Frontal cortex (tissue), 4 donors: Measurements from ENCODE around the gene WWOX. TPM values are rescaled to one million over a fixed set of nuclear protein-coding genes. Genes with fewer than 3 reads are reported as not detected.
"Not testable (repeated sequence)": the region's sequence is repeated elsewhere in the genome, so short reads cannot be mapped to it uniquely, and the experiment has no call there.

Experiments used
- DNase-seq, 2 donors: peaks; one replicate each; pipeline ENCODE4 v3.0.0; 2012; ENCODE audit warnings: low spot score in 2 of 2
- FAIRE-seq: peaks from 2 replicates; lab custom pipeline; 2012; peaks lifted over from hg19 to GRCh38; lab: Jason Lieb, UNC
- small RNA-seq: library from RNA; depleted of rRNA; stranded (forward); fragments of <200 nt; gene quantifications from one replicate; pipeline ENCODE3, GENCODE V24; 2014
- total RNA-seq: library from RNA; depleted of rRNA; stranded (reverse); fragments of >200 nt; gene quantifications from one replicate; pipeline ENCODE4 v1.2.3, GENCODE V29; 2014
- donor health status: control.
- donor health status: control.
- donor health status: control.

The WWOX gene
- total RNA-seq, 1 donor from 2014 or later, result 17.1 TPM

DNA sequence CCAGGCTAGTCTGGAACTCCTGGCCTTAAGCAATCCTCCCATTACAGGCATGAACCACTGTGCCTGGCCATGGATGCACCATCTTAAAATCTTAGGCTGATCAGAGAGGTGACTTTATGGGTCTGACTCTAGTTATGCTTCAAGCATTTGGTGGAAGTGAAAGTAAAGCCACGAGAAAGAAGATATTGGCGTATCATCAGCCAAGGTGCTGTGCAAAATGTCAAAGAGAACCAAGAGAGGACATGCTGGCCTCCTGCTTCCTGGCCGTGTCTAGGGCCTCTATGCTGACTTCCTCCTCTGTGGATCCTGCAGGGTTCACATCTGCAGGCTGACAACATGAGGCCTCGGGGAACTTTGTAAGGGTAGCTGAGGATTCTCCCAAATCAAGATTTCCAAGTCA lies 1115.8 kb downstream of the WWOX start:
- no peak for DNase-seq
- FAIRE-seq, result no peak

DNA sequence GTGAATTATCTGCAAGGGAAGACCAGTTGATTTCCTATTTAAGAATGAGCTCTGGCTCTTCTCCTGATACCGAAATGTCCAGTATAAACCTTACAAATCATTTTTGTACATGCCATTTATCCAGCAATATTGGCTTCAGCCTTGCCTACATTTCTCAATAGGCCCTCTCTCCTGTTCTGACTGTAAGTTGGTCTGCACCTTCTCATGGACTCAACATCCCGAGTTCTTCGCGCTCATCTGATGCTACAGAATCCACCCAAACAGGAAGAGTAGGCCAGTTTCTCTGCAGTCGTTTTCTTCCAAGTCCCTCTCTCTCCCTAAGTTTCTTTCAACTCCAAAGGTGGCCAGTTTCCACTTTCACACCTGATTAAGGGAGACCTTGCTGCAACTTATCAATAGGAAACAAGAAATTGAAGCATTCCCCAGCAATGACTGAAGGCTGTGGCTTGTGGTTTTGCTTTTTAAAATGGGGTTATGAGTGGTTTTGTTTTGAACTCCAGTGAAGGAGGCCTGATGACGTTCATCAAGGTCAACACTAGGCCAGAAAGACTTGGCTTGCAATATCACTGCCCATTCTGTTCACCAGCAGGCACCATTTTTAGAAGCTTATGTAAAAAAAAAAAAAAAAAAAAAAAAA lies 1118.0 kb downstream of the WWOX start:
- DNase-seq (no peak), FAIRE-seq (no peak)

DNA sequence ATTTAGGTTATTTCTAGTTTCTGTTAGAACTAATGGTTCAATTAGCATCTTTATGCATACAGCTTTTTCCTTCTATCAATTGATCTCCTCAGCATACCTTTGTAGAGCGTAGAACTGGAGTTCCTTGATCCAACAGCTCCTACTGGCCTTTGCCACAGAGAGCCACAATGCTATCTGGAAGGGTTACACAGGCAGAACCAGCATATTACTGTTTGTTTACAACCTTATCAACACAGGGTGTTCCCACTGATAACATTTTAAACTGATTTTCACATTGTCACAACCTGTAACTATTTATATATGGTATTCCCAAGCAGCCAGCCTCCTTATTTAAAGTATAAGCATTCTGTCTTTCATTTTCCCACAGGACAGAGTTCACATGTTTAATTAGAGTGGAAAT lies 1118.9 kb downstream of the WWOX start:
- DNase-seq, result no peak
- no peak for FAIRE-seq

DNA sequence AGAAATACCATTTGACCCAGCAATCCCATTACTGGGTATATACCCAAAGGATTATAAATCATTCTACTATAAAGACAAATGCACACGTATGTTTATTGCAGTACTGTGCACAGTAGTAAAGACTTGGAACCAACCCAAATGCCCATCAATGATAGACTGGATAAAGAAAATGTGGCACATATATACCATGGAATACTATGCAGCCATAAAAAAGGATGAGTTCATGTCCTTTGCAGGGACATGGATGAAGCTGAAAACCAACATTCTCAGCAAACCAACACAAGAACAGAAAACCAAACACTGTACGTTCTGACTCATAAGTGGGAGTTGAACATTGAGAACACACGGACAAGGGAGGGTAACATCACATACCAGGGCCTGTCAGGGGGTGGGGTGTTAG lies 1126.5 kb downstream of the WWOX start:
- not testable (repeated sequence) for DNase-seq, FAIRE-seq

DNA sequence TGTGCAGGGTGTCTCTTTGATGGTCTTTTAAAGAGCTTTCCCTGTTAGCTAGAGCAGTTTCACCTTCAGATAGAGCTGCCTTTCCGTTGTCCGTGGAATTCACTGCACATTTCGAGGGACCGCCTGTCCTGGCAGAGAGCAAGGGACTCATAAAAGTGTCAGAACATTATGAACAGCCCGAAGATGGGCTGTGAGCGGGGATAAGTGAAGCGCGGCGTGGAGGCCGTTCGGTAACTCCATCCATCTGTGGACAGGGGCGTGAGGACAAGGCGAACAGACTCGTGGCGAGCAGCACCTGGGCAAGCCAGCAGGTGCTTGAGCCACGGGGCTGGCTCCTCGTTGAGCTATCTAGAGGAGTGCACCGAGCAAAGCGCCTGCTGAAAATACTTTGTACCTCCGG lies 1129.9 kb downstream of the WWOX start:
- no peak for FAIRE-seq
- no peak for DNase-seq

DNA sequence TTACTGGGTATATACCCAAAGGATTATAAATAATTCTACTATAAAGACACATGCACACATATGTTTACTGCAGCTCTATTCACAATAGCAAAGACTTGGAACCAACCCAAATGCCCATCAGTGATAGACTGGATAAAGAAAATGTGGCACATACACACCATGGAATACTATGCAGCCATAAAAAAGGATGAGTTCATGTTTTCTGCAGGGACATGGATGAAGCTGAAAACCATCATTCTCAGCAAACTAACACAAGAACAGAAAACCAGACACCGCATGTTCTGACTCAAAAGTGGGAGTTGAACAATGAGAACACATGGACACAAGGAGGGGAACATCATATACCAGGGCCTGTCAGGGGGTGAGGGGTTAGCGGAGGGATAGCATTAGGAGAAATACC lies 1146.2 kb downstream of the WWOX start:
- FAIRE-seq, result not testable (repeated sequence)

DNA sequence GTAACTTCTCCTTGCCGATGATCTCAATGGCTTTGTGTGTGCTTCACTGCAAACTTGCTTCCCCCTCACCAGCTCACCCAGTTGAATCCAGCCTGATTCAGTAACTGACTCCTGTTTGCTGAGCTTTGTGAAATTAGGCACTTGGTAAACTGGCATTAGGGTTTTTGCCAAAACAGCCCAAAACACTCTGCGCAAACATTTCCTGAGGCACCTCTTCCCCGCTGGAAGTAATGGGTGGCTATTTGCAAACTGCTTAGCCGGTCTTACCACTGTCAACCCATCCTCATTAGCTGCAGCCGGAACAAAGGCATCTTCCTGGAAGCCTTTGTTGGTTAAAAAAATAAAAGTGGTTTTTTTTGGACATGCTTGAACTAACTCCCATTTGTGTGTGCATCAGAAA lies 1147.9 kb downstream of the WWOX start:
- no peak for FAIRE-seq
- DNase-seq, result no peak

More for the DNA sequence above, 1146.2 kb downstream of the WWOX start:
- DNase-seq, result not testable (repeated sequence)

DNA sequence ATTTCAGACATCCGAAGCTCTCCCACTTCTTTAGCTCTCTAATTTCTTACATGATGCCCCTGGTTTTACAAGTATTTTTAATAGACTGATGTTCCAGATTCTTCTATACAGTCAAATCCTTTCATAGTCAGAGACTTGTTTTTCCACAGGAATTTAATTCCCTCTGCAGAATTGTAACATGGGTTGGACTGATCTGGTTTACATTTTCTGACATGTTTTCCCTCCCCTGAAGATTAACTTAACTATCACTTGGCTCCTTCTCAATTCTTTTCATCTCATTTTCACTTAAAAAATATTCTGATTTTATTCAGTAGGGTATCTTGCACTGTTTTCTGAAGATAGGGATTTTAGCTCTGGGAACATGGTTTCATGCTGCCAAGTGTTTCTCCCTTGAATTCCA lies 1148.9 kb downstream of the WWOX start:
- DNase-seq (no peak), FAIRE-seq (no peak)

DNA sequence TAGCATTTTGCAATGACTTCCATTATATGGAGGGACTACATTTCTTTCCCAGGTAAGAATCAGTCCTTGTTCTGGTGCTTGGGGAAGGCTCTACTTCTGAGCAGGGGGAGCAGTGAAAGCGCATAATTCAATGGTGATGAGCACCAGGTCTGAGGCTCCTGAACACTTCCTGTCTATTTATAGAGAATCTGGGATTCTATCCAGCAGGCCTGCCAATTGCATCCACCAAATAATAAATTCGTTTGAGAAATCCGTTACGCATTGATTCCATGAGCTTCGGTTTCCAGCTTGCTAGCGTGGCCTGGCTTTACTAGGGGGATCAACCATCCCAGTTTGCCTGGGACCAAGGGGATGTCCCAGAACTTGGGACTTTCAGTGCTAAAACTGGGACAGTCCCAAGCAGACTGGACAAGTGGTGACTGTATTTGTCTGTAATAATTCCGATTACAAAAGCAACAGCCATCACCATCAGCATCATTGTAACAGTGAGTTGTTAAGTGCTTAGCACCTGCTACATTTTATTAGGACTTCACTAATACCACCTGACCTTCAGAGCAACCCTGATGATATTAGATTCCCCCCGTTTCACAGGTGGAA lies 1151.1 kb downstream of the WWOX start:
- DNase-seq (no peak), FAIRE-seq (no peak)

DNA sequence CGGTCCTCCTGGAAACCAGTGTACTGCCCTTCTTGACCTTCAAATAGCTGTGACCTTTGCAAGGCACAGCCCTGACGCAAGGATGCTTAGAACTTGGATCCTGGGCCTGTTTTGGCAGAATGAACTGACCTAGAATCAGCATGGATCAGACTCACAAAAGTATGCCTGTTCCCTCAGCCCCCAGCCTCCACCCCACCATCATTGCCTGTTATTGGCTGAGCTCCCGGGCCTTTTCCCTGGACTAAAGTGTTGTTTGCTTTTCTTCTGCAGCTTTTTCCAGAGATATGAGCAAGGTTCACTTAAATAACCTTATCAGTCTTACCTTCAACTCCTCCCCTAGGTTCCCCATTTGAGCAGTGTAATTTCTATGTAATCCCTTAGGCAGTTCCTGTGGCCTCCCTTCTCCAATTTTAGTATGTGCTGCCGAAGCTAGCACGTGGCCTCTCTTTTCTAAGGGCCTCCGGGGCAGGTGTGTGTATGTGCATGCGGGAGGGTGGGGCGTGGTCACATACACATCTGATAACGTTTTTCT lies 1153.7 kb downstream of the WWOX start:
- DNase-seq (peak in 1 of 2 donors; percentile 14), FAIRE-seq (no peak)

DNA sequence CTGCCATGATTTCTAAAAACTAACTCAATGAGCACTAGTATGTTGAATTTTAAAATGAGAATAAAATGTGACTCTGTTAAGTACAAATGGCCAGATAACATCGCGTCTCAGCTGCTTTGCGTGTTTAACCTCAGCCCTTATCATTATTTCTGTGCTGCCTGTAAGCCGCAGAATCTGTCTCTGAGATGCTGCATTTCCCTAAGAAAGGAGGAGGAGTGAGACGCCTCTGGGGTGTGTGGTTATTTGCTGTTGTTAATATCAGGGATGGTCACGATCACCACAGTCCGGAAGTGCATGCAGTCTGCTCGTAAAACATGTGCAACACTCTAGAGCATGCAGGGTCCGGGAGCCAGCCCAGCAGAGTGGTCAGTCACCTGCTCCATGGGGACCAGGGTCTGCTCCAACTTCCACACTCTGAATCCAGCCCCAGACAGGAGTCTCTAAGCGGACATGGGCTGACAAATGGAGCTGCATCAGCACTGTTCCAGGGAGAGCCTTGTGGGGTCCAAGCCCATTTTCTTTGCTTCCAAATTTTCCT lies 1158.6 kb downstream of the WWOX start:
- DNase-seq (no peak), FAIRE-seq (no peak)

DNA sequence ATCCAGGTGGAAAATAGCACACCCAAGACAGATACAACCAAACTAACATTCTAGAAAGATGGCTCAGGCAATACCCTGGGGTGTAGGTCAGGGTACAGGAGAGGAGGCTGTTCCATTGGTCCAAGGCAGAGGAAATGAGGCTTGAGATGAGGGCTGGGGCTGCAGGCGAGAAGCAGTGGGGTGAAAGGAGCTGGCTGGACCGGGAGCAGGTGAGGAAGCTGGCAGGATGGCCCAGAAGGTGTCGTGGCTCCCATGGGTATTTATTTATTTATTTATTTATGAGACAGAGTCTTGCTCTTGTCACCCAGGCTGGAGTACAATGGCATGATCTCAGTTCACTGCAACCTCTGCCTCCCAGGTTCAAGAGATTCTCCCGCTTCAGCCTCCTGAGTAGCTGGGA lies 1161.4 kb downstream of the WWOX start:
- FAIRE-seq, DNase-seq: not testable (repeated sequence)

DNA sequence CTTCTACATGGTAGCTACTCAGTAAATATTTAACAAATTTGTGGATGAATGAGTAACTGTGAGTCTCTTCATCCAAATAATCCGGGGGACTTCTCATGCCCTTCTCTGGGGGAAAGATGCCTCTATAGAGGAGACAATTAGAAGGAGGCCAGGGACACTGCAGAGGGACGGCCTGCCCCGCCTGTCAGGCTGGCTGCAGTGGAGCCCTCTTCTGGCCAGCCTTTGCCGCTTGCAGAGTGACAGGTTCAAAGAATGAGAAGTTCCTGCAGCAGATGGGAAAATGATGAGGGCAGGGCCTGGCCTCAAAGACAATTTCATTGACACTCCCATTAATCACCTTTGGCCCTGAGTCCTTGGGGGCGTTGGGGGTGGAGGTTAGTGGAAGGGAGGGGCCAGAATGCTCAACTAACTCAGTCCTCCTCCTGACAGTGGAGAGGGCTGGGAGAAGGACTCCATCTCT lies 1162.1 kb downstream of the WWOX start:
- DNase-seq, result no peak

DNA sequence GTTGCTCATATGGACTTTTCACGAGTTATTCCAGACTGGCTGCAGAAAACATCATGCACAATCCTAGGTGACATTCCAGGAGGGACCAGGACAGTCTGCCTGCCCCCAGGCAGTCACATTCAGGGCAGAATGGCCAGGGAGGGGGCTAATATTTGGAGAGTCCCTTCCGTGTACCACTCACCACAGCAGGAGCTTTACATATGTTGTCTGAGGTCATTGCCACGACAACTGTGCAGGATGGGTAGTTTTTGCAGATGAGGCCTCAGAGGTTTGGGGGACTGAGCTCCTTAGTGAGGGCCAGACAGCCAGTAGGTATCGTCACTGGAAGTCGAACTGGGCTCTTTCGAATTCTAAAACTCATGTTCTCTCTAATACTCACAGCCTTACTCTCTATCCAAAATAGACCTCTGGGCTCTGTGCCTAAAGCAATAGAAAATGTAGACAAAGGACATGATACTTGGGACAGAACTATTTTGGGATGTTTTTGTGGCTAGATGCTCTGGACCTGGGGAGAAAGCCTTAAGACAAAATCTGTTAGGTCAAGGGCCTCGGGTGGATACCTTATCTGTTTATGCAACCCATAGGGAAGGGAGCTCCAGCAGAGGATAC lies 1162.6 kb downstream of the WWOX start:
- FAIRE-seq, result no peak
- DNase-seq, result no peak

More for the DNA sequence above, 1162.1 kb downstream of the WWOX start:
- FAIRE-seq, result no peak

Small RNA genes within 50 kb of the gene (small RNA-seq; reads per million reads assigned to genes)
- not detected for gene AC027279.3

Other genes starting within 250 kb of the WWOX start
- gene CLEC3A, start 77.1 kb upstream of the WWOX start, total RNA-seq, result under 0.01 TPM